ENCODE measurements around the gene VPS8. TPM values are rescaled to one million over a fixed set of nuclear protein-coding genes. Genes with fewer than 3 reads are reported as not detected.

The VPS8 gene
- total and polyA plus RNA-seq, 2 of the 13 experiments (the other 11 are each of a cell fraction or from before 2014, with no cell fraction given) = 14.2 to 35.1 TPM

GRCh38 chr3:184812662-184813042, 686 bp downstream of the VPS8 start:
- Histone ChIP-seq H3K4me3 (replicated peaks in 1 of 3; ENCODE audit: insufficient read depth in 1 of 3, low read depth in 2 of 3, low read length in 3 of 3) (peak overlapping the region; percentile 71 to 86 (median 78)), H3K4me1 (ENCODE audit: insufficient read depth, low read length) (peaks cover 31% of the 10 kb centered on the region), H3K9ac (ENCODE audit: insufficient read depth, low read depth, low read length) (peak overlapping the region; percentile 77), H3K36me3 (replicated peaks in 1 of 2; ENCODE audit: control insufficient read depth in 1 of 2, insufficient read depth in 2 of 2, low read length in 2 of 2) (no peaks in the 10 kb centered on the region; a peak in 1 of 5 replicates), H4K20me1 (ENCODE audit: insufficient read depth, low read length) (no peaks in the 10 kb centered on the region), H3K27me3 (ENCODE audit: control insufficient read depth in 1 of 2, insufficient read depth in 2 of 2, low read length in 2 of 2) (no peaks in the 10 kb centered on the region; a peak in 1 of 5 replicates), H3K79me2 (ENCODE audit: insufficient read depth, low read length) (peaks cover 9% of the 10 kb centered on the region), H3K4me2 (ENCODE audit: low read depth, low read length) (peak overlapping the region; percentile 89), H3K27ac (ENCODE audit: extremely low read length, insufficient read depth, low read length) (no peak overlapping the region), H3K9me3 (ENCODE audit: low read length) (no peaks in the 10 kb centered on the region), H2AFZ (ENCODE audit: low read length) (peak overlapping the region; percentile 67)
- POLR2A ChIA-PET = interaction anchor here (0.6 kb wide), 1 partner anchor 12 kb away, joined by 3 read pairs; no protein-coding TSS in a partner anchor
- in situ Hi-C loops (cut with HindIII; ENCODE audit: extremely low pct_ligation_motif_present, low pct_unique_long_range_greater_than_20kb) = no loop called here
- DNase-seq (ENCODE audit: low spot score) (no peak), FAIRE-seq (no peak), ATAC-seq (peak; percentile 65)
- WGBS (ENCODE audit: low lambda C conversion rate) = 4% methylated on average over 8 of the region's 17 CpGs
- CTCF ChIA-PET (ENCODE audit: low intra/inter-chr PET ratio, low total read pairs) = no interaction called here
- intact Hi-C loops (cut with micrococcal nuclease; ENCODE audit: unreplicated experiment) = no loop called here
- BruUV-seq (replicated peaks) = no TSS peak
- TF ChIP-seq FOXK1 (CRISPR knock-in tag; IDR thresholded peaks at IDR 0.05; ENCODE audit: borderline replicate concordance, low read depth) = no peak
- 0 out of 2 replicates have a peak, but pooled peaks have one; percentile 54 for TF ChIP-seq KLF12 (CRISPR knock-in tag; IDR thresholded peaks at IDR 0.05; ENCODE audit: borderline replicate concordance)
- no peak for TF ChIP-seq ZBTB43 (CRISPR knock-in tag; conservative IDR thresholded peaks at IDR 0.05)
- TF ChIP-seq ZNF280B (CRISPR knock-in tag; IDR thresholded peaks at IDR 0.05; ENCODE audit: borderline replicate concordance) = peak; percentile 32; the same call in 1 of the 2 replicates
- TF ChIP-seq MAX (IDR thresholded peaks at IDR 0.05) = peak; percentile 81
- TF ChIP-seq ETS1 (CRISPR knock-in tag; IDR thresholded peaks at IDR 0.05) = no peak
- no peak for TF ChIP-seq ZC3H13 (CRISPR knock-in tag; IDR thresholded peaks at IDR 0.05)
- TF ChIP-seq CSRNP1 (CRISPR knock-in tag; IDR thresholded peaks at IDR 0.05) = no peak
- peak; percentile 46; the same call in 1 of the 2 replicates for TF ChIP-seq ZBTB1 (CRISPR knock-in tag; IDR thresholded peaks at IDR 0.05; ENCODE audit: borderline replicate concordance)
- no peak for TF ChIP-seq ZFP36L2 (CRISPR knock-in tag; IDR thresholded peaks at IDR 0.05)
- no peak for TF ChIP-seq ZNF800 (CRISPR knock-in tag; IDR thresholded peaks at IDR 0.05)
- no peak for TF ChIP-seq BCLAF1 (IDR thresholded peaks at IDR 0.05)
- TF ChIP-seq ZFP36L1 (CRISPR knock-in tag; IDR thresholded peaks at IDR 0.05) = peak; percentile 12; the same call in 1 of the 2 replicates

All from HepG2 (cell line).